OCI-LY3 (cell line): ENCODE results near the gene ADGRL1.
"Not testable (repeated sequence)": the region's sequence is repeated elsewhere in the genome, so short reads cannot be mapped to it uniquely, and the experiment has no call there.

ENCODE experiments used
- H2AFZ ChIP-seq: fragments of 200-600, 300-600 bp; shearing (Covaris generic); 2 replicates; pipeline ENCODE4 v1.6.0; 2014; ENCODE audit warnings: antibody characterized with exemption, low read depth, low read length
- H3K27ac ChIP-seq: fragments of 200-600, 300-600 bp; sonication (generic); 2 replicates; pipeline ENCODE4 v1.5.1; 2014; ENCODE audit warnings: mild to moderate bottlenecking, low read length, moderate library complexity, mixed read lengths
- H3K27me3 ChIP-seq: fragments of 200-600, 300-600 bp; sonication (generic); 2 replicates; pipeline ENCODE4 v1.6.1; 2014; ENCODE audit warnings: low read depth, low read length, mixed read lengths
- H3K36me3 ChIP-seq: fragments of 200-600, 300-600 bp; sonication (generic); replicated peaks from 2 replicates; pipeline ENCODE3; 2014; ENCODE audit warnings: low read depth, low read length, mixed read lengths
- H3K4me1 ChIP-seq: fragments of 300-600, 200-600 bp; sonication (generic); 2 replicates; pipeline ENCODE4 v1.6.1; 2014; ENCODE audit warnings: low read length, mixed read lengths
- H3K4me2 ChIP-seq: fragments of 200-600, 300-600 bp; sonication (generic); 2 replicates; pipeline ENCODE4 v1.6.1; 2014; ENCODE audit warnings: low read length, mixed read lengths
- H3K4me3 ChIP-seq: fragments of 300-600, 200-600 bp; sonication (generic); 2 replicates; pipeline ENCODE4 v1.5.1; 2014; ENCODE audit warnings: antibody characterized with exemption, mild to moderate bottlenecking, low read length, moderate library complexity
- H3K79me2 ChIP-seq: fragments of 300-600, 200-600 bp; shearing (Covaris generic); 2 replicates; pipeline ENCODE4 v1.6.1; 2014; ENCODE audit warnings: mild to moderate bottlenecking, low read length, mixed read lengths
- H3K9ac ChIP-seq: fragments of 300-600, 200-600 bp; shearing (Covaris generic); 2 replicates; pipeline ENCODE4 v1.6.0; 2014; ENCODE audit warnings: mild to moderate bottlenecking, low read length, moderate library complexity
- H3K9me3 ChIP-seq: fragments of 200-600, 300-600 bp; shearing (Covaris generic); 2 replicates; pipeline ENCODE4 v1.6.1; 2014; ENCODE audit warnings: low read length, mixed read lengths; ENCODE audit not compliant: insufficient read depth
- H4K20me1 ChIP-seq: fragments of 200-600, 300-600 bp; sonication (generic); 2 replicates; pipeline ENCODE4 v1.6.1; 2016; ENCODE audit warnings: low read length, mixed read lengths; ENCODE audit not compliant: insufficient read depth
- CTCF ChIP-seq: fragments of 200-600, 300-600 bp; sonication (generic); IDR thresholded peaks from 2 replicates; pipeline ENCODE4 v1.5.1; 2014; ENCODE audit warnings: antibody characterized with exemption, low read length, low read depth
- EZH2phosphoT487 ChIP-seq: fragments of 200-600 bp; shearing (Covaris generic); IDR thresholded peaks from 2 replicates; pipeline ENCODE4 v1.6.1; 2018; ENCODE audit warnings: antibody characterized with exemption, mixed run types, low read depth

The ADGRL1 gene

GRCh38 chr19:14203177-14203576 is 2.8 kb downstream of the ADGRL1 start:
- Histone ChIP-seq H3K4me1 (peaks cover 21% of the 10 kb centered on the region), H3K4me2 (peak overlapping the region; percentile 48), H3K27me3 (no peaks in the 10 kb centered on the region), H2AFZ (no peak overlapping the region), H3K9ac (no peak overlapping the region), H3K9me3 (no peaks in the 10 kb centered on the region), H4K20me1 (no peaks in the 10 kb centered on the region), H3K4me3 (no peak overlapping the region), H3K36me3 (no peaks in the 10 kb centered on the region), H3K27ac (no peak overlapping the region), H3K79me2 (no peaks in the 10 kb centered on the region)
- TF ChIP-seq EZH2phosphoT487 (no peak), CTCF (no peak)

- H3K27me3 ChIP-seq, H2AFZ ChIP-seq, H3K4me2 ChIP-seq, H3K9me3 ChIP-seq, H3K9ac ChIP-seq, H4K20me1 ChIP-seq, H3K36me3 ChIP-seq, H3K4me3 ChIP-seq, H3K27ac ChIP-seq, H3K79me2 ChIP-seq: not testable (repeated sequence)
- peaks cover 33% of the 10 kb centered on the region for H3K4me1 ChIP-seq
These were observed 4.5 kb downstream of the ADGRL1 start for GRCh38 chr19:14201481-14201880.

GRCh38 chr19:14200147-14200841 is 5.7 kb downstream of the ADGRL1 start:
- peaks cover 41% of the 10 kb centered on the region for H3K4me1 ChIP-seq

GRCh38 chr19:14198384-14199376 is 7.3 kb downstream of the ADGRL1 start:
- Histone ChIP-seq H3K27me3 (no peaks in the 10 kb centered on the region), H3K36me3 (no peaks in the 10 kb centered on the region), H3K79me2 (no peaks in the 10 kb centered on the region), H3K4me3 (no peak overlapping the region), H3K9ac (no peak overlapping the region), H3K27ac (0 out of 2 replicates have a peak overlapping the region, but pooled peaks have one; percentile 45), H3K4me1 (peaks cover 41% of the 10 kb centered on the region), H3K9me3 (no peaks in the 10 kb centered on the region), H4K20me1 (no peaks in the 10 kb centered on the region), H2AFZ (no peak overlapping the region), H3K4me2 (peak overlapping the region; percentile 26; the same call in 1 of the 2 replicates)
- no peak for TF ChIP-seq EZH2phosphoT487
- peak; percentile 57 for TF ChIP-seq CTCF

More at GRCh38 chr19:14200147-14200841, 5.7 kb downstream of the ADGRL1 start:
- H3K27ac ChIP-seq, H3K4me3 ChIP-seq, H3K27me3 ChIP-seq, H4K20me1 ChIP-seq, H3K79me2 ChIP-seq, H3K9ac ChIP-seq, H2AFZ ChIP-seq, H3K9me3 ChIP-seq, H3K36me3 ChIP-seq: not testable (repeated sequence)
- 0 out of 2 replicates have a peak overlapping the region, but pooled peaks have one; percentile 11 for H3K4me2 ChIP-seq
- TF ChIP-seq CTCF: peak; percentile 66
